HG02884 (cell line): ENCODE results near the gene TFIP11.

Experiments used
- ATAC-seq: cut with Tn5 transposase; IDR thresholded peaks from one replicate; pipeline ENCODE4 v1.9.1; 2021; ENCODE audit warnings: mild to moderate bottlenecking, moderate library complexity; ENCODE audit not compliant: unreplicated experiment

The TFIP11 gene

GRCh38 chr22:26479792-26480610 is 32.3 kb downstream of the TFIP11 start:
- ATAC-seq, result no peak

DNA sequence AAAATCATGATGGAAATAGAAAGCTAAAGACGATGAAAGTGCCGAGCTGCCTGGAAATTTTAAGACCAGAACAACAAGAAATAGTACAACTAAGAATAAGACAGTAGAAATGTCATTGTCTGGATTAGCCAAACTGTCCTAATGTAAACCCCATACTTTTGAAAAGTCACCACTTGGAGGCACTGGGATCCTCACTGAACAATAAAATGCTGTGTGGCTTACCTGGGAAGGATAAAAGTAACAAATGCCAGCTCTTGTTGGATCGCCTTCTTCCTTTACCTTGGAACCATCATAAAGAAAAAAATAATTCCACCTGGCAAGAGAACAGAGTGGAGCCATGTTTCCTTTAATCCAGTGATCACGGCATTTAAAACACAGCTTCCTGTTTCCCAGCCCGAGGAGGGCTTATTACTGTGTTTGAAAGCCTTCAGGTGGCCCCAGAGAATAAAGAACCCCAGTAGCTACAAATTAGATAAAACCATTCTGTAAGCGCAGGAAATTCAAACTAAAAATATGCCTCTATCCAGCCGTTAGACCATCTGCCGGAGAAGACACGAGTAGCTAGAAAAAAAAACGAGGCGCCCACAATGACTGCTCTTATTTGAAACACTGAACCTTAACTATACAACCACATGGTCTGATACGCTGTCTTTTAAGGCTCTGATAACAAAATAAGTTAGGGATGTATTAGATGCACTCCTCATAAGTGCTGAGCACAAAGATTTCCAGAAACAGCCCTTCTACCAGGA is 33.1 kb downstream of the TFIP11 start:
- no peak for ATAC-seq

DNA sequence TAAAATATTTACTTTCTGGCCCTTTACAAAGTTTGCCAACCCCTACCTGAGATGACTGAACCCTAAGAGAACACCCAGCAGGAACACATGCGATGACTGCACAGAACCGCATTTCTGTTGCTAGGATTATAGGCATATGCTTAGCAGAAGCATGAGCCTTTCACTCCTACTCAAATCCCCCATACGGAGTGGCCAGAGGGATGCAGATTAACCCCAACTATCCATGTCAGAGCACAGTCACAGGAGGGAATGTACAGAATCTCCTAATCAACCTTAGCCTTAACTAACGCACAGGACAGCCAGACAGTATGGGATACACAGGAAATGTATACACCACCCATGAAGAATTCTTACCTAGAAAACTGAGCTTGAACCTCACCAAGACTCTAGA is 34.9 kb downstream of the TFIP11 start:
- ATAC-seq, result no peak

- ATAC-seq, result no peak
These were observed 35.5 kb downstream of the TFIP11 start for GRCh38 chr22:26476705-26477340.

GRCh38 chr22:26474682-26475081 is 37.6 kb downstream of the TFIP11 start:
- no peak for ATAC-seq

DNA sequence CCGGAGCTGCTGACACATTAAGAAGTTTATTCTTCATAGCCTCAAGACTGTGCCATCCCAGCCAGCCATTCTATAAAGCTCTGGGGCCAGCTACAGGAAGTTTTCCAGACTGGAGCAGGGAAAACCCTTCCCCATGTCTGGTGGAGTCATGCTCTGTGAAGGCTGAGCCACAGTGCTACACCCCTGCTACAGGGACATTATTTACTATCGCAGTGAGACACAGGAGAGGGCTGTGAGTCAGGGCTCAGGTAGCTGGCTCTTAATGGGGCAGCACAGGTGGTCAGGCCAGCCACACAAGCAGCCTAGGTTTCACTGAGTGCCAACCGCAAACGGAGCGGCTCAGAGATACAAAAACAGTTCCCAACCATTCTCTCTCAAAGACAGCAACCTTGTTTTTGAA is 40.8 kb downstream of the TFIP11 start:
- ATAC-seq, result no peak

DNA sequence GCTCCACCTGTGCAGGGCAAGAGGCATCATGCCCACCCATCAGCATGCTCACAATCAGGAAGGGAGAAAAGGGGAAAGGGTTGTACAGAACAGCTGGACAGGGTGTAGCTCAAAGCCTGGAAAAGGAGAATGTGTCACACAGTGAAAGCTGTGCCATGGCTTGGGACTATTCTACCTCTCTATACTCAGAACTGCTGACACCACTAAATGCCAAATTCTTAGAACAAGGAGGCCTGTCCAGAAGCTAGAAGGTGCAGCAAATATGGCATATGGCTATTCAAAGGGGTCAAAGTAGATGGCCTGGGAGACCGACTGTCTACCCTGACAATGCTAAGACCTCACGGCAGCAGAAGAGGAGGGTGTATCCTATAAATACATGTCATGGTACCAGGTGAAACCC is 41.5 kb downstream of the TFIP11 start:
- no peak for ATAC-seq

DNA sequence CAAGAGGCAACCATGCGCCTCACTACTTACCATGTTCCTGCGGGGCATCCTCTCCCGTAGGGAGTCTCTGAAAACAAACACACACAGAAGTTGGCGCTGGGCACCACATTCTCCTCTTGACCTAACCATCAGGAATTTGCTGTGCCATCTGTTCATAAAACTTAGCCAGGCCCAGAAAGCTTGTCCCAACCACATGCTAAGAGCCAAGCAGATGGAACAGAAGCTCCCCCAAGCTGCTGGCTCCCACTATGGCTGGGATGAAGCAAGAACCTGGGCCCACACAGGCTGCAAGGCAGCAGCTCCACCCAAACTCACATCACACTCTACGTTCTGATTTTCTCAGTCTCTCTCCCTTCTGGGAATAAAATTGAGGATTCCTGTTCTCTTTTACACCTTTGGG is 46.1 kb downstream of the TFIP11 start:
- ATAC-seq, result no peak

DNA sequence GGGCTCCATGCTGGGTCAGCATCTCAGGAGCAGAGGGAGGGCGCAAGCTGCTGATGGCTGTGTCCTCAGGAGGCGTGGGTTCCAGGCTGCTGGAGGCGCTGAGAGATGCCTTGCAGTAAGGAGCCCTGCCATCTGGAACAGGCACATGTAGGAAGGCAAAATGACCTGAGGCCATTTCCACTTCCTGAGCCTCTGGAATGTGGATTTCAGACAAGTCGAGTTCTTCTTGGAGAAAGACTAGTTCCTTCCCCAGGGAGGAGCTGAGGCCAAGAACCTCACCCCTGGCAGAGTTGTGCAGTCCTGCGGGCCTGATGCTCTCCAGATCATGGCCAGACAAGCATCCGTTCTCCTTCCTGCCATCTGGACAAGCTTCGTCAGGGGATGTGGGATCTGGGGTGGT is 48.0 kb downstream of the TFIP11 start:
- ATAC-seq, result no peak

DNA sequence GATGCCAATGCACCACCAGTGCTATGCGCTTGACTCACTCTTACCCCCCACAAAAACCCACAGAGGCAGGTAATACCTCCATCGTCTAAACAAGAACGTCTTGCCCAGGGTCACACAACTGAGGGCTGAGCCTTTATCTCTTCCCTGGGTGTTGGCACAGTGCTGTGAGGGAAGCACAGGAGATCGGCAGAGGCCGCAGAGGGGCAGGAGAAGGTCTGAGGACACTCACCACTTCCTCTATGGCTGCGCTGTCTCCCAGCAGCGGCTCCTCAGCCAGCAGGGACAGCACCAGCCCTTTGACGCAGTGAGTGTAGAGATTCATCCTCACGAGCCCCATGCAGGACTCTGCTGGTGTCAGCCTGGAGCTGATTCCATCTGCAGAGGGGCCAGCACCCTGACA is 48.6 kb downstream of the TFIP11 start:
- ATAC-seq, result no peak

GRCh38 chr22:26463101-26463661 is 49.1 kb downstream of the TFIP11 start:
- no peak for ATAC-seq

DNA sequence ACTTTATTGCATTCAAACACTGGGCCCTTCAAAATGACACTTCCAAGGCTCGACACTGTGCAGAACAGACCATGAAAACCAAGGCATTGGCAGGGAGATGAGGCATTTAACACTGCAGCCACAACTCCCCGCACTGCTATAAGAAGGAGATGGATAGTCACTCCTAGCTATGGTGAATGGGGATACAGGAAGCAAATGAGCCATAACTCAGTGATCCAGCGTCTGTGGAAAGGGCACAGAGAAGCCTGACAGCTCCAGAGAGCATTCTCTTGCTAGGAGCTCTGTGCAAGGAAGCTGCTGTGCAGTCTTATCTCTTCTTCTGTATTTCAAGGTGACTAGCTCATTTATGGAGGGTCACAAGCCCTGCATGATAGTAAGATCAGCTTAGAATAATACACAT is 49.6 kb downstream of the TFIP11 start:
- no peak for ATAC-seq

- no peak for ATAC-seq
These were observed 50.2 kb downstream of the TFIP11 start for GRCh38 chr22:26462051-26462450.

DNA sequence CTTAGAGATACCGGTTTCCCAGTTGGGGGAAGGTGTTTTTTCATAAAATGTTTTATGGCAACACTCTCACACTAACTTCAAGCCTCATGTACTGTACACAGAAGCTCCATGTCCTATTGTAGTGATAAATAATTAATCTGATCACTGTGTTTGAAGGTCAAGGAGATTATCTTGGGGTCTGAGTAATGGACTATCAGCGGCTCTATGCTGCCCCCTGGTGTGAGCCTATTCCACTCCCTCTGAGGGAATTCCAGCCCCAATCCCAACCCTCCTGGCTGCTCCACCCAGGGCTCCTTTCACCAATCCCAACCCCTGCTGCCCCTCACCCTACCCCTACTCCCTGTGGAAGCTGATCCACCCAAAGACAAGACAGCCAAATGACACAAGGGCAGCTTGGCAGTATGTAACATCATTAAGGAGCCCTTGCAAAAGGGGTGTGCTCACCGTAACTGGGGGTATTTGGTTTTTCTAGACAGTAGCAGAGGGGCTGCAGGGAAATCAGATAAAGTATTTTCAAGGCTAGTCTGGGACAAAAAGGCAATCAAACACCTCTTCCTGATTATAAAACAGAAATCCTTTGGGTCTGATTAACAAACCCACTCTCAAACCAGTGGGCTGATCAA is 51.0 kb downstream of the TFIP11 start:
- ATAC-seq, result no peak

DNA sequence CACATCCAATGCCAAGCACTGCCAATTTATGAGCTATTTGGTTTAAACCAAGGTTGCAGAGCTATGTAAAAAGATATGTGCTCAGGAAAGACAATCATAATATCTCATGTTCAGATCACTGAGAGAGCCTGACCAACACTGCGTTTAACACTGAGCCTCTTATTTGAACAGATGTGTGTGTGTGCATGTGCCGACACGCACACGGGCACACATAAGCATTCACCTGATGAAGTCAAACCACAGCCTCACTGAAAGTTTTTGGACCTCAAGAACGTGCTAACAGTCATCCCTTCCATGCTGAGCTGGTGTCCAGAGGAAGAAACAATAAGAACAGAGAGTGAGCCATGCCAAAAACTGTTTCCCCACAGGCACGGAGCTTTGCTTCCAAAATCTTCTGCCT is 52.1 kb downstream of the TFIP11 start:
- ATAC-seq, result no peak

GRCh38 chr22:26457661-26458272 is 54.5 kb downstream of the TFIP11 start:
- ATAC-seq, result no peak

DNA sequence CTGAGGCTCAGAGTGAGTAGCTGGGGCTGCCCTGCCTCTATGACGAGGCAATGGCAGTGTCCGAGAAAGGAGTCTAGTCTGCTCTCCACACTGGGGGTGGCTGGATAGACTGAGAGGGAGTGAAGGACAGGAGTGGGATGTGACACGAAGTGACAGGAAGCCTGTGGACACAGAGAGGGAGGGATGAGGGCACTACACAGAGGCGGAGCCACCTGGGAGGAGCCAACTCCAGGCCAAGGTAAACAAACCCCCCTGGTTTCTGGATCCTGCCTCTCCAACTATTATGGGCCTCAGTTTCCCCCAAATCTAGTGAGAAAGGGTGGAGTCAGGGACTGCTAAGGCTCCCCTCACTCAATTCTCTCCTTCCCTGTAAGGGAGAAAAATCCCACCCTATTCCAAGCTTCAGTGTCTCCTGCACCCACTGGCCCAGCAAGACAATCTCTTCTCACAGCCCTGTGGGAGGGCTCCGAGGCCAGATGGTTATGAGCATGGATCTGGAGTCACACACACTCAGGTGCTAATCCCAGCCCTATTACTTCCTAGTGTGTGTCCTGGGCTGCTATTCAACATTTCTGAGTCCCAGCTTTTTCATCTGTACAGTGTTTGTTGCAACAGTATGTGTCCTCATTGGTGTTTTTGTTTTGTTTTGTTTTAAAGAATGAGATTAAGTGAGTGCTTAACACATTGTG is 58.3 kb downstream of the TFIP11 start:
- ATAC-seq, result no peak

DNA sequence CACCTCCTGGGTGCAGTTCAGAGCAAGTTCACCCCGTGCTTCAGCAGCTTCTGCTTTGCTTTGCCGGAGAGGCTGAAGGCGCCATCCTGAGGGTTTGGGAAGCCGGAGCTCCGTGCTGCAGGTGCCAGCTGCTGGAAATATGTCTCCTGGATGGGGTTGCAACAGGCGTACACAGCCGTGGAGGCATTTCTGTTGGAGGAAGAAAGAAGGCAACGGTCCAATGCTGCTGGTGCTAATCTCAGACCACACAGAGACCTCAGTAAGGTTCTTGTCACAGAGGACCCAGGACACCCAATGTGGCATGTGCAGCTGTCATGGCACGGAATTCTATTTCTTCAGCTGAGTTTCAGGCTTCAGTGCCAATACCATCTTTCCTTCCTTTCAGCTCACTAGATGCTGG is 59.1 kb downstream of the TFIP11 start:
- no peak for ATAC-seq

DNA sequence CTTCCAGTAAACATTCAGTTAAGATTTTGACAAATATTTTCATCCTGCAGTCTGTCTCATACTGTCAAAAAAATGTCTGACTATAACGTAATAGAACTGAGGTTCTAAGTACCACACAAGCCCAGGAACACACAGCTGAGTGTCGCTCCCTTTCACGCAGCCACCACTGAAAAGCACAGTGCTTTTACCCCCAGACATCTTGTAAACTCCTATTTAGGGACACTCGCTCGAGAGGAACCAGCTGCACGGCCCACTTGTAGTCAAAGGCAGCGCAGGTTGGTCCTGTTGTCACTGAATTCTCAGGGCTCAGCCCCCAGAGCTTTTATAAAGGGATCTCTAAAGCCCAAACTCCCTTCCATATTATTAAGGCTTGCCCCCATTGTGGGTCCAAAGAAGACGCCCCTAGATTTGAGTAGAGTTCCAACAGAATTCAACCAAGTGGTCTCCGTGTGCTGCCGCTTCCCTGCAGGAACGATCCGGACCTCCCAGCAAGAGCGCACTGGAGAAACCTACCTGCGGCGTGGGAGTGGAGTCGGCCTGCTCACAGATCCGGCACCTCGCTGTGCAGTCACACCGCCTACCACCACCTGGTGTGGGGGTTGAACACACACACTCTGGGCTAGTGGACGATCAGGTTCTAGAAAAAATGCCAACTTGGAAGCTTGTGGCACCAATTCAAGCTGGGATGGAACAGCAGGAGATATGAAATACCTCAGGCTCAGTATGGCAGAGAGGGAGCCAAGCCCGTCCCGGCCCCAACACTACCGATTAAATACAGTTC is 59.8 kb downstream of the TFIP11 start:
- no peak for ATAC-seq
